Ammon's horn (tissue), 1 donor: Measurements from ENCODE around the gene ANAPC5.

Source experiments
- DNase-seq: peaks from one replicate; pipeline ENCODE4 v3.0.0-alpha.2; 2016; ENCODE audit warnings: low spot score

Gene ANAPC5

GRCh38 chr12:121365416-121366062, 13.3 kb upstream of the ANAPC5 start:
- no peak for DNase-seq

- no peak for DNase-seq
These were observed 12.5 kb upstream of the ANAPC5 start for GRCh38 chr12:121364683-121365121.

GRCh38 chr12:121358073-121358472, 5.9 kb upstream of the ANAPC5 start:
- DNase-seq, result no peak

GRCh38 chr12:121357331-121357730, 5.1 kb upstream of the ANAPC5 start:
- no peak for DNase-seq

GRCh38 chr12:121356657-121357056, 4.4 kb upstream of the ANAPC5 start:
- no peak for DNase-seq

- DNase-seq, result no peak
These were observed 3.6 kb upstream of the ANAPC5 start for GRCh38 chr12:121355818-121356217.

- DNase-seq, result no peak
These were observed 439 bp upstream of the ANAPC5 start for GRCh38 chr12:121352682-121353018.

- no peak for DNase-seq
These were observed 5.5 kb downstream of the ANAPC5 start for GRCh38 chr12:121346747-121347146.

GRCh38 chr12:121345151-121345815, 6.9 kb downstream of the ANAPC5 start:
- DNase-seq, result peak; percentile 82

- no peak for DNase-seq
These were observed 7.7 kb downstream of the ANAPC5 start for GRCh38 chr12:121344506-121344905.

- DNase-seq, result no peak
These were observed 14.8 kb downstream of the ANAPC5 start for GRCh38 chr12:121337416-121337815.

GRCh38 chr12:121334513-121335343, 17.5 kb downstream of the ANAPC5 start:
- DNase-seq, result peak; percentile 86

- no peak for DNase-seq
These were observed 18.5 kb downstream of the ANAPC5 start for GRCh38 chr12:121333747-121334146.

GRCh38 chr12:121331248-121331647, 21.0 kb downstream of the ANAPC5 start:
- DNase-seq, result no peak

- no peak for DNase-seq
These were observed 21.5 kb downstream of the ANAPC5 start for GRCh38 chr12:121330692-121331091.

- DNase-seq, result no peak
These were observed 22.0 kb downstream of the ANAPC5 start for GRCh38 chr12:121330195-121330594.

- no peak for DNase-seq
These were observed 23.6 kb downstream of the ANAPC5 start for GRCh38 chr12:121328620-121329019.

- DNase-seq, result peak; percentile 87
These were observed 25.1 kb downstream of the ANAPC5 start for GRCh38 chr12:121326996-121327674.

- no peak for DNase-seq
These were observed 26.3 kb downstream of the ANAPC5 start for GRCh38 chr12:121325922-121326396.

GRCh38 chr12:121323908-121324307, 28.3 kb downstream of the ANAPC5 start:
- no peak for DNase-seq

- DNase-seq, result no peak
These were observed 34.1 kb downstream of the ANAPC5 start for GRCh38 chr12:121318121-121318520.

- DNase-seq, result no peak
These were observed 37.8 kb downstream of the ANAPC5 start for GRCh38 chr12:121314431-121314830.
